ENCODE measurements around the gene TM9SF3.

TM9SF3 gene

GRCh38 chr10:96622013-96622787, 35.4 kb upstream of the TM9SF3 start:
- no peak for DNase-seq (ENCODE audit: low read depth)
- TF ChIP-seq CTCF (conservative IDR thresholded peaks at IDR 0.05; ENCODE audit: low read depth, low read length): no peak
- H3K4me3 ChIP-seq (ENCODE audit: low read length): no peak overlapping the region

GRCh38 chr10:96619796-96620773, 33.3 kb upstream of the TM9SF3 start:
- H3K4me3 ChIP-seq (ENCODE audit: low read length): no peak overlapping the region
- no peak for TF ChIP-seq CTCF (conservative IDR thresholded peaks at IDR 0.05; ENCODE audit: low read depth, low read length)
- peak; percentile 48 for DNase-seq (ENCODE audit: low read depth)

- no peak overlapping the region for H3K4me3 ChIP-seq (ENCODE audit: low read length)
- no peak for DNase-seq (ENCODE audit: low read depth)
- TF ChIP-seq CTCF (conservative IDR thresholded peaks at IDR 0.05; ENCODE audit: low read depth, low read length): no peak
Observed at GRCh38 chr10:96619120-96619519, 32.3 kb upstream of the TM9SF3 start.

- TF ChIP-seq CTCF (conservative IDR thresholded peaks at IDR 0.05; ENCODE audit: low read depth, low read length): no peak
- peak; percentile 56 for DNase-seq (ENCODE audit: low read depth)
- H3K4me3 ChIP-seq (ENCODE audit: low read length): no peak overlapping the region
Observed at GRCh38 chr10:96618653-96619052, 31.8 kb upstream of the TM9SF3 start.

- DNase-seq (ENCODE audit: low read depth): no peak
- H3K4me3 ChIP-seq (ENCODE audit: low read length): no peak overlapping the region
- TF ChIP-seq CTCF (conservative IDR thresholded peaks at IDR 0.05; ENCODE audit: low read depth, low read length): no peak
Observed at GRCh38 chr10:96616961-96617360, 30.1 kb upstream of the TM9SF3 start.

- H3K4me3 ChIP-seq (ENCODE audit: low read length): no peak overlapping the region
- no peak for TF ChIP-seq CTCF (conservative IDR thresholded peaks at IDR 0.05; ENCODE audit: low read depth, low read length)
- peak; percentile 24 for DNase-seq (ENCODE audit: low read depth)
Observed at GRCh38 chr10:96614515-96614914, 27.7 kb upstream of the TM9SF3 start.
